ENCODE data around the gene GTF3C4. TPM values are rescaled to one million over a fixed set of nuclear protein-coding genes. Genes with fewer than 3 reads are reported as not detected.

The GTF3C4 gene
- total and polyA plus RNA-seq, 2 donors (not counting 1 experiment from before 2014, with no cell fraction given): 6.8 to 11.4 TPM

DNA sequence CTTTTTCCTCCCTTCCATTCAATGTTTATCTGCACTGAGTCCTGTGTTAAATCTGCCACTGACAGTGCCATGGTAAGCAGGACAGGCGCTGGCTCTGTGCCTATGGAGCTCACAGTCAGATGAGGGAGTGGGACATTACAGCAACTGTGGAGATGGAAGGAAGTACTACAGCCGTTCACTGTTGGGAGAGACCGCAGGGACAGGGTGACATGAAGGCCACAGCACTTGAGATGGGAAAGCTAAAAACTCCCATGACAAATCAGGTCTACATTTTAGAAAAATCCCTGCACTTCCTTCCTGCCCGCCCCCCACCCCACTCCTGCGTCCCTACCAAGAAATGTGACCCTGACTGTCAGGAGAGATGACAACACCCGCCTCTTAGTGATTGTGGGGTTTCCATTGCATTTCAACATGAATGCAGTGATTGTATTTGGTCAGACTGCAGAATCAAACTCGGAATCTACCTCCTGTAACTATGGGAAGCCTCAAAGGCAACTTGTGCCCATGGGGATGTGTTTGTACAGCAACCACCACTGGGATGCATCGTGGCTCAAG lies 56.4 kb downstream of the GTF3C4 start:
- peaks cover 2% of the 10 kb centered on the region for H3K27me3 ChIP-seq (ENCODE audit: control insufficient read depth, insufficient read depth, low read length)
- TF ChIP-seq, protein P1, sequence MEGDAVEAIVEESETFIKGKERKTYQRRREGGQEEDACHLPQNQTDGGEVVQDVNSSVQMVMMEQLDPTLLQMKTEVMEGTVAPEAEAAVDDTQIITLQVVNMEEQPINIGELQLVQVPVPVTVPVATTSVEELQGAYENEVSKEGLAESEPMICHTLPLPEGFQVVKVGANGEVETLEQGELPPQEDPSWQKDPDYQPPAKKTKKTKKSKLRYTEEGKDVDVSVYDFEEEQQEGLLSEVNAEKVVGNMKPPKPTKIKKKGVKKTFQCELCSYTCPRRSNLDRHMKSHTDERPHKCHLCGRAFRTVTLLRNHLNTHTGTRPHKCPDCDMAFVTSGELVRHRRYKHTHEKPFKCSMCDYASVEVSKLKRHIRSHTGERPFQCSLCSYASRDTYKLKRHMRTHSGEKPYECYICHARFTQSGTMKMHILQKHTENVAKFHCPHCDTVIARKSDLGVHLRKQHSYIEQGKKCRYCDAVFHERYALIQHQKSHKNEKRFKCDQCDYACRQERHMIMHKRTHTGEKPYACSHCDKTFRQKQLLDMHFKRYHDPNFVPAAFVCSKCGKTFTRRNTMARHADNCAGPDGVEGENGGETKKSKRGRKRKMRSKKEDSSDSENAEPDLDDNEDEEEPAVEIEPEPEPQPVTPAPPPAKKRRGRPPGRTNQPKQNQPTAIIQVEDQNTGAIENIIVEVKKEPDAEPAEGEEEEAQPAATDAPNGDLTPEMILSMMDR (conservative IDR thresholded peaks at IDR 0.05 in 1 of 2, IDR thresholded peaks at IDR 0.05 in 1 of 2; ENCODE audit: low read depth in 1 of 2, low read length in 2 of 2): no peak
- no peak for TF ChIP-seq EZH2 (IDR thresholded peaks at IDR 0.05; ENCODE audit: low read length, missing control alignments)

DNA sequence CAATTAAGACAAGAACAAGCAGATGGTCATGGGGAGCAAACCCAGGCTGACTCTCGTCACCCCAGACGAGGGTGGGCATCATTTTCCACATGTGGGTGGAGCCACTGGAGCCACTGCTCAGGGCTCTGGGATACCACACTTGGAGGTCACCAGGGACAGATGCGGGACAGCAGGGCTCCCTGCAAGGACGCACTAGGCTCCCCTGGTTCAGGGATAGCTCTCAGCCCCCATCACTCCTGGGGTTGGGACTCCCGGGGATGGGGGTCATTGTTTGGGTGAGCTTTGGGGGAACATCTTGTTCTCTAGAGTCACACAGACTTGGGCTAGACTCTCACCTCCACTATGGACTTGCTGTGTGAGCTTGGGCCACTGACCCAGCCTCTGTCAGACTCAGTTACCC lies 57.8 kb downstream of the GTF3C4 start:
- Histone ChIP-seq H3K9ac (ENCODE audit: insufficient read depth, low read length) (no peak overlapping the region), H3K36me3 (ENCODE audit: control insufficient read depth, insufficient read depth, low read length) (no peaks in the 10 kb centered on the region), H3K4me1 (ENCODE audit: control insufficient read depth, extremely low read depth, insufficient read depth, low read length) (no peaks in the 10 kb centered on the region), H4K20me1 (ENCODE audit: control insufficient read depth, extremely low read depth, insufficient read depth, low read length) (no peaks in the 10 kb centered on the region), H3K27me3 (ENCODE audit: control insufficient read depth, insufficient read depth, low read length) (peaks cover 2% of the 10 kb centered on the region), H2AFZ (ENCODE audit: low read length) (no peak overlapping the region), H3K79me2 (ENCODE audit: control insufficient read depth, insufficient read depth, low read length) (no peaks in the 10 kb centered on the region), H3K27ac (ENCODE audit: insufficient read depth, low read length) (no peak overlapping the region), H3K9me3 (ENCODE audit: control insufficient read depth, insufficient read depth, low read depth, low read length) (no peaks in the 10 kb centered on the region), H3K4me2 (ENCODE audit: extremely low read depth, insufficient read depth, low read length) (no peak overlapping the region), H3K4me3 (replicated peaks in 1 of 4; ENCODE audit: control extremely low read depth in 1 of 4, insufficient read depth in 1 of 4, low read depth in 3 of 4, low read length in 4 of 4) (no peak overlapping the region)
- TF ChIP-seq, protein P1 (conservative IDR thresholded peaks at IDR 0.05 in 1 of 2, IDR thresholded peaks at IDR 0.05 in 1 of 2; ENCODE audit: low read depth in 1 of 2, low read length in 2 of 2): no peak
- no peak for TF ChIP-seq EZH2 (IDR thresholded peaks at IDR 0.05; ENCODE audit: low read length, missing control alignments)
- DNase-seq (ENCODE audit: low read depth in 2 of 2): no peak

More for the DNA sequence above, 56.4 kb downstream of the GTF3C4 start:
- no peaks in the 10 kb centered on the region for H3K4me1 ChIP-seq (ENCODE audit: control insufficient read depth, extremely low read depth, insufficient read depth, low read length)
- H3K79me2 ChIP-seq (ENCODE audit: control insufficient read depth, insufficient read depth, low read length): no peaks in the 10 kb centered on the region
- H4K20me1 ChIP-seq (ENCODE audit: control insufficient read depth, extremely low read depth, insufficient read depth, low read length): no peaks in the 10 kb centered on the region
- H3K27ac ChIP-seq (ENCODE audit: insufficient read depth, low read length): no peak overlapping the region
- H3K36me3 ChIP-seq (ENCODE audit: control insufficient read depth, insufficient read depth, low read length): no peaks in the 10 kb centered on the region
- H3K4me3 ChIP-seq (replicated peaks in 1 of 4; ENCODE audit: control extremely low read depth in 1 of 4, insufficient read depth in 1 of 4, low read depth in 3 of 4, low read length in 4 of 4): no peak overlapping the region
- H3K4me2 ChIP-seq (ENCODE audit: extremely low read depth, insufficient read depth, low read length): no peak overlapping the region
- no peak overlapping the region for H3K9ac ChIP-seq (ENCODE audit: insufficient read depth, low read length)
- no peak overlapping the region for H2AFZ ChIP-seq (ENCODE audit: low read length)
- DNase-seq (ENCODE audit: low read depth in 2 of 2): no peak
- H3K9me3 ChIP-seq (ENCODE audit: control insufficient read depth, insufficient read depth, low read depth, low read length): no peaks in the 10 kb centered on the region

DNA sequence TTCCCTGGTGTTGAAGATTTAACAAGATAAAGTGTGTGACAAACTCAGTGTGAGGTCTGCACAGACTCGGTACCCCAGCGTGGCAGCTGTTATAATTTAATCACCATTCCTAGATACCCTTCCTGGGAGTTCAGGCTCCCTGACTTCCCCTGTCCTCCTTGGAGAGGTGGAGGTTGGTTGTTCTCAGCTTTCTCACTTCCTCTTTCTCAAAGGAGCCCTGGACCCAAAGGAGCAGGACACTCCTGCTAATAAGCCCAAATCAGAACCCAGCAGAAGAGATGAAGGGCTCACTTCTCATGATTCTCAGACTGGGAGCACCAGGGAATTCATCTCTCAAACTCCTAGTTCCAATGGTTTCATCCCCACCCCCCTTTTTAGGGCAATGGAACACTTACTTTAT lies 58.2 kb downstream of the GTF3C4 start:
- H3K79me2 ChIP-seq (ENCODE audit: control insufficient read depth, insufficient read depth, low read length): no peaks in the 10 kb centered on the region
- H3K27me3 ChIP-seq (ENCODE audit: control insufficient read depth, insufficient read depth, low read length): peaks cover 2% of the 10 kb centered on the region
- no peaks in the 10 kb centered on the region for H4K20me1 ChIP-seq (ENCODE audit: control insufficient read depth, extremely low read depth, insufficient read depth, low read length)
- H3K4me2 ChIP-seq (ENCODE audit: extremely low read depth, insufficient read depth, low read length): no peak overlapping the region
- H3K4me1 ChIP-seq (ENCODE audit: control insufficient read depth, extremely low read depth, insufficient read depth, low read length): no peaks in the 10 kb centered on the region
- no peak for DNase-seq (ENCODE audit: low read depth in 2 of 2)
- no peak for TF ChIP-seq EZH2 (IDR thresholded peaks at IDR 0.05; ENCODE audit: low read length, missing control alignments)
- TF ChIP-seq, protein P1 (conservative IDR thresholded peaks at IDR 0.05 in 1 of 2, IDR thresholded peaks at IDR 0.05 in 1 of 2; ENCODE audit: low read depth in 1 of 2, low read length in 2 of 2): no peak
- H3K27ac ChIP-seq (ENCODE audit: insufficient read depth, low read length): no peak overlapping the region
- H2AFZ ChIP-seq (ENCODE audit: low read length): no peak overlapping the region
- H3K4me3 ChIP-seq (replicated peaks in 1 of 4; ENCODE audit: control extremely low read depth in 1 of 4, insufficient read depth in 1 of 4, low read depth in 3 of 4, low read length in 4 of 4): no peak overlapping the region
- H3K36me3 ChIP-seq (ENCODE audit: control insufficient read depth, insufficient read depth, low read length): no peaks in the 10 kb centered on the region
- no peak overlapping the region for H3K9ac ChIP-seq (ENCODE audit: insufficient read depth, low read length)
- no peaks in the 10 kb centered on the region for H3K9me3 ChIP-seq (ENCODE audit: control insufficient read depth, insufficient read depth, low read depth, low read length)
